ENCODE results near the gene CCDC85A.

Gene CCDC85A

DNA sequence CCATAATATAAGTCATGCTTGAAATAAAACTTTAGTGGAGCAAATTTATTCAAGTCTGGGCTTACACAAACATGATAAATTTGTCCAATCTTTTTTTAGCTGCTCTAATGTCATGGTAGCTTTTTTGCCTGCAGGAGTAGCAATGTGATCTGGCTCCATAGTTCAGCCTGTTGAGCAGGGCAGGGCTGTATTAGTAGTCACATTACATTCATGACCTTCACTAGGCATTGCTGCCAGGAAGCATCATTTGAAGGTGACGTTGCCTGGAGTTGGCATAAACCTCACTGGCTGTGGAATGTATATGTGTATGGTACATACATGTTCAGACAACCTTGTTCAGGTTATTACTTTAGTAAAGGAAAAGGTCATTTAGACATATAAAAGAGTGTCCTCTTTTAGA, 76.6 kb downstream of the CCDC85A start:
- TF ChIP-seq CREB5 (CRISPR knock-in tag; IDR thresholded peaks at IDR 0.05; ENCODE audit: low read depth) (no peak), ISL1 (CRISPR knock-in tag; IDR thresholded peaks at IDR 0.05) (no peak)
- peak; percentile 28; the same call in 2 of the 3 replicates for ATAC-seq

- TF ChIP-seq, protein P1, sequence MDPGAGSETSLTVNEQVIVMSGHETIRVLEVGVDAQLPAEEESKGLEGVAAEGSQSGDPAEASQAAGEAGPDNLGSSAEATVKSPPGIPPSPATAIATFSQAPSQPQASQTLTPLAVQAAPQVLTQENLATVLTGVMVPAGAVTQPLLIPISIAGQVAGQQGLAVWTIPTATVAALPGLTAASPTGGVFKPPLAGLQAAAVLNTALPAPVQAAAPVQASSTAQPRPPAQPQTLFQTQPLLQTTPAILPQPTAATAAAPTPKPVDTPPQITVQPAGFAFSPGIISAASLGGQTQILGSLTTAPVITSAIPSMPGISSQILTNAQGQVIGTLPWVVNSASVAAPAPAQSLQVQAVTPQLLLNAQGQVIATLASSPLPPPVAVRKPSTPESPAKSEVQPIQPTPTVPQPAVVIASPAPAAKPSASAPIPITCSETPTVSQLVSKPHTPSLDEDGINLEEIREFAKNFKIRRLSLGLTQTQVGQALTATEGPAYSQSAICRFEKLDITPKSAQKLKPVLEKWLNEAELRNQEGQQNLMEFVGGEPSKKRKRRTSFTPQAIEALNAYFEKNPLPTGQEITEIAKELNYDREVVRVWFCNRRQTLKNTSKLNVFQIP (CRISPR knock-in tag; IDR thresholded peaks at IDR 0.05; ENCODE audit: borderline replicate concordance, low read depth): no peak
- TF ChIP-seq PATZ1 (CRISPR knock-in tag; IDR thresholded peaks at IDR 0.05; ENCODE audit: borderline replicate concordance) (no peak), TCF4 (CRISPR knock-in tag; IDR thresholded peaks at IDR 0.05; ENCODE audit: borderline replicate concordance) (no peak), CREB5 (CRISPR knock-in tag; IDR thresholded peaks at IDR 0.05; ENCODE audit: low read depth) (no peak), TSHZ2 (CRISPR knock-in tag; IDR thresholded peaks at IDR 0.05) (no peak), ZNF8 (CRISPR knock-in tag; IDR thresholded peaks at IDR 0.05) (no peak), ARNTL (CRISPR knock-in tag; IDR thresholded peaks at IDR 0.05; ENCODE audit: borderline replicate concordance, low read depth) (no peak), RARB (CRISPR knock-in tag; IDR thresholded peaks at IDR 0.05) (no peak), BACH2 (CRISPR knock-in tag; IDR thresholded peaks at IDR 0.05; ENCODE audit: borderline replicate concordance) (no peak), ZC3H10 (CRISPR knock-in tag; IDR thresholded peaks at IDR 0.05) (no peak), SNAI2 (CRISPR knock-in tag; IDR thresholded peaks at IDR 0.05) (no peak), ISL1 (CRISPR knock-in tag; IDR thresholded peaks at IDR 0.05) (no peak), ZFP3 (CRISPR knock-in tag; IDR thresholded peaks at IDR 0.05) (no peak), ZNF565 (CRISPR knock-in tag; conservative IDR thresholded peaks at IDR 0.05; ENCODE audit: low read depth) (no peak), TOX (CRISPR knock-in tag; IDR thresholded peaks at IDR 0.05; ENCODE audit: borderline replicate concordance) (no peak), ZFP30 (CRISPR knock-in tag; IDR thresholded peaks at IDR 0.05) (no peak), CSDC2 (CRISPR knock-in tag; IDR thresholded peaks at IDR 0.05) (no peak), ESRRG (CRISPR knock-in tag; IDR thresholded peaks at IDR 0.05) (no peak), CSRNP3 (CRISPR knock-in tag; IDR thresholded peaks at IDR 0.05) (no peak)
- no peak for ATAC-seq
These were observed 78.5 kb downstream of the CCDC85A start for GRCh38 chr2:56262241-56262640.

- ATAC-seq: no peak
These were observed 80.1 kb downstream of the CCDC85A start for GRCh38 chr2:56263876-56264275.

More at GRCh38 chr2:56263876-56264275, 80.1 kb downstream of the CCDC85A start:
- no peak for TF ChIP-seq CSDC2 (CRISPR knock-in tag; IDR thresholded peaks at IDR 0.05)

Data from SK-N-SH treated with all-trans-retinoic acid at 6 μM for 48 hours (cell line).